Dermis lymphatic vessel endothelial cell (primary cell): Measurements from ENCODE around the gene ZNF469. TPM values are rescaled to one million over a fixed set of nuclear protein-coding genes. Genes with fewer than 3 reads are reported as not detected.

Source experiments
- total RNA-seq: library from RNA; depleted of rRNA; stranded (reverse); fragments of >200 nt; gene quantifications from 2 replicates; pipeline ENCODE4 v1.2.1, GENCODE V29; 2014

The ZNF469 gene
- total RNA-seq, result 0.26 and 0.33 TPM in 2 replicates

GRCh38 chr16:88382491-88383400, at the start of gene ZNF469:
Gene ZNF469, plus strand, starts transcription at chr16:88382959. Its CDS starts 44,512 bp downstream, at chr16:88427471.

Other genes starting within 250 kb of the ZNF469 start
- gene ZFPM1, start 70.3 kb downstream of the ZNF469 start, total RNA-seq, result 0.33 and 0.69 TPM in 2 replicates
- 7.5 and 8.7 TPM in 2 replicates for gene ZC3H18, start 187.4 kb downstream of the ZNF469 start, total RNA-seq